ENCODE results near the gene CEACAM7.
"Not testable (repeated sequence)": the region's sequence is repeated elsewhere in the genome, so short reads cannot be mapped to it uniquely, and the experiment has no call there.

CEACAM7 gene

GRCh38 chr19:41688098-41688497, at the start of gene CEACAM7:
TSS of gene CEACAM7 (minus strand) at chr19:41688270. CDS start at chr19:41688165, 105 bp downstream.
- no peak for DNase-seq

GRCh38 chr19:41735071-41735600, 47.1 kb upstream of the CEACAM7 start:
- DNase-seq = peak; percentile 36

GRCh38 chr19:41734585-41734984, 46.5 kb upstream of the CEACAM7 start:
- DNase-seq = peak; percentile 95

GRCh38 chr19:41734156-41734555, 46.1 kb upstream of the CEACAM7 start:
- DNase-seq = no peak

GRCh38 chr19:41726493-41726892, 38.4 kb upstream of the CEACAM7 start:
- DNase-seq = peak; percentile 6

- no peak for DNase-seq
Measured at GRCh38 chr19:41720103-41720502, 32.0 kb upstream of the CEACAM7 start.

GRCh38 chr19:41718761-41719160, 30.7 kb upstream of the CEACAM7 start:
- DNase-seq = no peak

- DNase-seq = no peak
Measured at GRCh38 chr19:41714598-41714997, 26.5 kb upstream of the CEACAM7 start.

- DNase-seq = no peak
Measured at GRCh38 chr19:41711376-41712261, 23.5 kb upstream of the CEACAM7 start.

- DNase-seq = no peak
Measured at GRCh38 chr19:41709951-41710645, 22.0 kb upstream of the CEACAM7 start.

GRCh38 chr19:41709516-41709915, 21.4 kb upstream of the CEACAM7 start:
- not testable (repeated sequence) for DNase-seq

- DNase-seq = no peak
Measured at GRCh38 chr19:41708481-41708880, 20.4 kb upstream of the CEACAM7 start, which contains the start of gene CEACAM5. TSS of gene CEACAM5 (plus strand) at chr19:41708626. CDS start at chr19:41708732, 106 bp downstream.

GRCh38 chr19:41707871-41708371, 19.9 kb upstream of the CEACAM7 start:
- DNase-seq = no peak

- DNase-seq = peak; percentile 37
Measured at GRCh38 chr19:41707502-41707812, 19.4 kb upstream of the CEACAM7 start.

GRCh38 chr19:41706741-41707501, 18.9 kb upstream of the CEACAM7 start:
- DNase-seq = peak; percentile 84

- no peak for DNase-seq
Measured at GRCh38 chr19:41705393-41706174, 17.5 kb upstream of the CEACAM7 start.

GRCh38 chr19:41703602-41704293, 15.7 kb upstream of the CEACAM7 start:
- no peak for DNase-seq

- DNase-seq = no peak
Measured at GRCh38 chr19:41702171-41702651, 14.1 kb upstream of the CEACAM7 start.

- peak; percentile 43 for DNase-seq
Measured at GRCh38 chr19:41701401-41702075, 13.5 kb upstream of the CEACAM7 start.

GRCh38 chr19:41700381-41701195, 12.5 kb upstream of the CEACAM7 start:
- DNase-seq = no peak
